ENCODE results near the gene NFATC1.

NFATC1 gene

DNA sequence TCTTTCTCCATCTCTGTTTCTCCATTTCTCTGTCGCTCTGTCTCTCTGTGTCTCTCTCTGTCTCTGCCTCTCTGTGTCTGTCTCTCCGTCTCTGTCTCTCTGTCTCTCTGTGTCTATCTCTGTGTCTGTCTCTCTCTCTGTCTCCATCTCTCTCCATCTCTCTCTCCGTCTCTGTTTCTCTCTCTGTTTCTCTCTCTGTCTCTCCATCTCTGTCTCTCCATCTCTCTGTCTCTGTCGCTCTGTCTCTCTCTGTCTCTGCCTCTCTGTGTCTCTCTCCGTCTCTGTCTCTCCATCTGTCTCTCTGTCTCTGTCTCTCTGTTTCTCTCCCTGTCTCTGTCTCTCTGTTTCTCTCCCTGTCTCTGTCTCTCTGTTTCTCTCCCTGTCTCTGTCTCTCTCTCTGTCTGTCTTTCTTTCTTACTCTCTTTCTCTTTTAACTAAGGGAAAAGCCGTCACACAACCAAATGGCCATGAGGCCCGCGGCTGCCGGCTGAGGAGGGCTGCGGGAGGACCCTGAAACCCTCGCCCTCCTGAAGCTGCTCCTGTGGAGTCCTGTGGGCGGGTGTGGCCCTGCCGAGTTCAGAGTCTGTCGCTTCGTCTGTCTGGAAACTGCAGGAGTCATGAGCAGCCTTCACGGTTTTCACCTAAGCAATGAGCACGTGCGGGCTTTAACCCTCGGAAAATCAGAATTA, 29.3 kb downstream of the NFATC1 start:
- no peak for DNase-seq

DNA sequence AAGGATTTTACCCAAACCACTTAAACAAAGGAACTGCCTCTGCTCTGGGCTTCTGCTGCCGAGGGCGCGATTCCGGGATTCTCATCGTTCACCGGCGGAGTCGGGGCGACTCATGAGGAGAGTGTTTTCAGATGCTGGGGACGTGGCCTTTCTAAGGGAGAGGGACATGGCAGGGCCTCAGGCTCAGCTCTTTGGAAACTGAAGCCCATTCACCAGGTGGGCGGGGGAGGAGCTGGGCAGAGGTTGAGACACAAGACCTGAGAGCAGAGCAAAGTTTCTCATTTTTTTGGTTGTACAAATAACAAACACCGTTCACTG, 29.8 kb downstream of the NFATC1 start:
- DNase-seq = no peak

DNA sequence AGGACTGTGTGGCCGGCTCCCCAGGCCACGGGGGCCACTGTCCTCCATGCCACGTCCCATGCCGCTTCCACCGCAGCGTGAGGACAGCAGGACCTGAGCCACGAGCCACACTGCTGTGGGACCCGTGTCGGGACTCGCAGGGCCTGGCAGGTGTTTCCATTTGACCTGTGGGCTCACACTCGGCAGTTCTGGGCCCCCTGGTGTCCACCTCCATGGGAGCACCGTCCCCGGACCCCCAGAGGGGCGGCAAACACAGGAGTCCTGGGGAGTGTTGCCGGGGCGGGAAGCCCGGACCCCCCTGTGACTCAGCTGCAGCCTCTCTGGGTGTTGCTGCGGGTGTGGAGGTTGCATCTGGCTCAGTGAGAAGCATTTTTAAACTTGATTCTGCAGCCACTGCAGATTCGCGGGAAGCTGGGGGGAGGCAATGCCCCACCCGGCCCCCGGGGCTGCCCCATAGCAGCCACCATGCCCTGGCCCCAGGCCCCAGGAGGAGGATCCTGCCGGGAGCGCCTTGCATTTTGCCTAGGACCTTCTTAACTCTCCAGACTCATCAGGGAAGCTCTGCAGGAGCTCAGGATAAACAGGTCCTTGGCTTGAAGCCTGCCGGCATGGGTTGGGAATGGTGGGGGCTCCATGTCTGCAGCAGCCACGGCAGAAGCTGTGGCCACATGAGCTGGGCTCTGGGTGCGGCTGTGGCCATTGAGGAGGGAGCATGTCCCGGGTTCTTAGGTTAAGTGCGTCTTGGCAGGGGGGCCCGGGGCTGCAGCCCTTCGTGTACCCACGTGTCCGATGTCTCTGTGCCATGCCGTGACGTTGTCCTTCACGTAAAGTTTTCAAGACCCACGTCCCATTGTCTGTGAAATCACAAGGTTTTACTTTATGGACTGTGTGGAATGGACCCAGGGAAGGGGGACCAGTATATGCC, 30.9 kb downstream of the NFATC1 start:
- DNase-seq = no peak

DNA sequence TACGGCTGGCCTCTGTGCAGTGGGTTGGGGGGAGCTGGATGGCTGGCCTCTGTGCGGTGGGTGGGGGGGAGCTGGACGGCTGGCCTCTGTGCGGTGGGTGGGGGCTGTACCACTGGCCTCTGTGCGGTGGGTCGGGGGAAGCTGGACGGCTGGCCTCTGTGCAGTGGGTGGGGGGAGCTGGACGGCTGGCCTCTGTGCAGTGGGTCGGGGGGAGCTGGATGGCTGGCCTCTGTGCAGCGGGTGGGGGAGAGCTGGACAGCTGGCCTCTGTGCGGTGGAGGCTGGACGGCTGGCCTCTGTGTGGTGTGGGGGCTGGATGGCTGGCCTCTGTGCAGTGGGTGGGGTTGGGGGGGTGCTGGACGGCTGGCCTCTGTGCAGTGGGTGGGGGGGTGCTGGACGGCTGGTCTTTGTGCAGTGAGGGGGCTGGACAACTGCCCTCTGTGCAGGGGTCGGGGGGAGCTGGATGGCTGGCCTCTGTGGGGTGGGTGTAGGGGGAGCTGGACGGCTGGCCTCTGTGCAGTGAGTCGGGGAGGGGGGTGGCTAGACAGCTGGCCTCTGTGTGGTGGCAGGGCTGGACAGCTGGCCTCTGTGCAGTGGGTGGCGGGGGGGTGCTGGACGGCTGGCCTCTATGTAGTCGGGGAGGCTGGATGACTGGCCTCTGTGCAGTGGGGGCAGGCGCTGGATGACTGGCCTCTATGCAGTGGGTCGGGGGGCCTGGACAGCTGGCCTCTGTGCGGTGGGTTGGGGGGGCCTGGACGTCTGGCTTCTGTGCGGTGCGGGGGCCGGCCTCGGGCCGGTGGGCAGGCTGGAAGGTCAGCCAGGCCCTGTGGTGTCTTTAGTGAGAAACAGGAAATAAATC, 31.9 kb downstream of the NFATC1 start:
- DNase-seq = no peak

DNA sequence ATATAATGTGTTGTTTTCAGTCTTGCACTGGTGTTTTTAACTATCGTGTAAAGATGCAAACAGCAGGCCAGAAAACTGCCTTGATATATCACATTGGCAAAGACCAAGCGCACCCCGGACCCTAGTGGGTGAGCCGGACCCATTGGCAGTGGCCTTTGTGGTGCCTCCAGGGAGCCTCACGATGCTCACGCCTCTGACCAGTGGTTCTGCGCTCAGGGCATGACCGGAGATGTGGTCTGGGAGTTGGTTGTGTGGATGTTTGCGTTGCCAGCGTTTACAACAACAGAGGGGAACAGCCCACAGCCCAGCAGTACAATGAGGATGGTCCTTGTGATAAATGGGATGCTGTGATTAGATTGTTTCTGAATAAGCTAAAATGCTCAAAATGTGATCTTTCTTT, 32.6 kb downstream of the NFATC1 start:
- DNase-seq = no peak

DNA sequence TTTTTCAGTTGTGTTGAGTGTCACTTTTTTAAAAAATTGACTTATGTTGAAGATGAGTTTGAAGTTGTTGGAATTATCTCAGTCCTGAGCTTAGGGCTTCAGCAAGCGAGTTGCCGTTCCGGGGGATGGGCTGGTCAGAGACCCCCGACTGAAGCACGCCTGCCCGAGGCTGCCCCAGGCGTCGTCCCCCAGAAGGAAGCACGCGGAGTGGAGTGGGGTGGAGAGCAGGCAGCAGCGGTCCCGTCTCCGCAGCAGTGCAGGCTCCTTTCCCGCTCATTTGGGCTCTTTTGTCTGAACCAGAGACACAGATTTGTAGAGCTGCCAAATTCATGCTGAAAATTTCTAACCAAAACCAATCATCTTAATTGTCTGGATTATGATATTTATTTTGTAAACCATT, 33.7 kb downstream of the NFATC1 start:
- no peak for DNase-seq

DNA sequence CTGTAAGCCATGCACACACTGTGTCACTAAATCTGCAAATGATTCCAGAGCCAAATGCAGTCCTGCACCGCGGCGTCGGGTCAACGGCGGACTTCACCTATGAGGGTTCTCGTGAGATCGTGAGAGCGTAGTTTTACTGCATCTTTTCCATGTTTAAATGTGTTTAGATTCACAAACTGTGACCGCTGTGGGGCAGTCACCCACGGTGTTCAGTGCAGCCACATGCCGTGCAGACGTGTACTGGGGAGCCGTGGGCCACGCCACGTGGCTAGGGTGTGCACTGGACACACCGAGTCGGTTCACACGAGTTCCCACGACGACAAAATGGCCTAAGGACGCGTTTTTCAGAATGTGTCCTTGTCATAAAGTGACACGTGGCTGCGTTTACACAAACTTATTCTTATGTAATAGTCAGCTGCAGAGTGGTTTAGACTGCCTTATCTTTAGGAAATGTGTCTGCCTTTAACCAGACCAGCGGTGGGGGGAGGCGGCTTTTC, 34.1 kb downstream of the NFATC1 start:
- DNase-seq = no peak

DNA sequence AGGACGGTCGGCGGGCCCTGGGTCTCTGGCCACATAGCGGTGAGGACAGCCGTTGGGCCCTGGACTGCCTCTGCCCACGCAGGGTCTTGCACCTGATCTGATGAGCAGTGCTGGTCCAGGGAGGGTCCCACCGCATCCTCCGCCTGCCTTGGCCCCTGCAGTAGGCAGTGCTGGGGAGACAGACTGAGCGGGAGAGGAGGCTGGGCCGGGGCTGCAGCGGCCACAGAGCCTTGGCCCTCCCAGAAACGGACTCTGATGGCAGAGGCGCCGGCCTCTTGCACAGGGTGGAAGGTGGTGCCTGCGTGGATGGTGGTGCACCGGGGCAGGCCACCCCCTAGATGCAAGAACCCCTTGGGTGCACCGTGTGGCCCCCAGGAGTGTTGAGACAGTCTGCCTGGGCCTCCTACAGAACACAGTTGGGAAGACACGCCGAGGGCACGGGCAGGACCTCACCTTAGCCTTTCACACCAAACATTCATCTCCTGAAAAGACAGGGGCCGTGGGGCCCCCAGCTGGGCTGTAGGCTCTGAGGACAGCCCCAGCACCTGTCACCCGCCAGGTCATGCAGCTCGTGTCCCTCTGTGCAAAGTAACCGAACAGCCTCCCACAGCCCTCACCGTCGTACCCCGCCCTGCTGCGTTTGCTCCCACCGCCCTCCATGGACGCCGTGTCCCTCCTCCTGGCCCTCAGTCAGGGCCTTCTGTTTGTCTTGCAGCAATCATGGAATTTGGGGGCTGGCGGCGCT, 36.8 kb downstream of the NFATC1 start:
- DNase-seq = no peak

DNA sequence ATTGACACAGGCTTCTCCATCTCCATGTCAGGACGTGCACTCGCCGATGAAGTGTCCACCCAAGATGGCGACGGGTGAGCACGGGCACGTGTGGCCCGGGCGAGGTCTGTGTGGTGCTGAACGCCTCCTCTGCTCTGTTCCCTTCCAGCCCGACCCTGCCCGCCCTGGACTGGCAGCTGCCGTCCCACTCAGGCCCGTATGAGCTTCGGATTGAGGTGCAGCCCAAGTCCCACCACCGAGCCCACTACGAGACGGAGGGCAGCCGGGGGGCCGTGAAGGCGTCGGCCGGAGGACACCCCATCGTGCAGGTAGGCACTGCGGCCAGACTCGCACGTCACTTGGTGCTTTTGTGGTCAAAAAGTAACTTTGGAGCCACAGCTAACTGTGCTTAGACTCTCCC, 37.7 kb downstream of the NFATC1 start:
- no peak for DNase-seq

DNA sequence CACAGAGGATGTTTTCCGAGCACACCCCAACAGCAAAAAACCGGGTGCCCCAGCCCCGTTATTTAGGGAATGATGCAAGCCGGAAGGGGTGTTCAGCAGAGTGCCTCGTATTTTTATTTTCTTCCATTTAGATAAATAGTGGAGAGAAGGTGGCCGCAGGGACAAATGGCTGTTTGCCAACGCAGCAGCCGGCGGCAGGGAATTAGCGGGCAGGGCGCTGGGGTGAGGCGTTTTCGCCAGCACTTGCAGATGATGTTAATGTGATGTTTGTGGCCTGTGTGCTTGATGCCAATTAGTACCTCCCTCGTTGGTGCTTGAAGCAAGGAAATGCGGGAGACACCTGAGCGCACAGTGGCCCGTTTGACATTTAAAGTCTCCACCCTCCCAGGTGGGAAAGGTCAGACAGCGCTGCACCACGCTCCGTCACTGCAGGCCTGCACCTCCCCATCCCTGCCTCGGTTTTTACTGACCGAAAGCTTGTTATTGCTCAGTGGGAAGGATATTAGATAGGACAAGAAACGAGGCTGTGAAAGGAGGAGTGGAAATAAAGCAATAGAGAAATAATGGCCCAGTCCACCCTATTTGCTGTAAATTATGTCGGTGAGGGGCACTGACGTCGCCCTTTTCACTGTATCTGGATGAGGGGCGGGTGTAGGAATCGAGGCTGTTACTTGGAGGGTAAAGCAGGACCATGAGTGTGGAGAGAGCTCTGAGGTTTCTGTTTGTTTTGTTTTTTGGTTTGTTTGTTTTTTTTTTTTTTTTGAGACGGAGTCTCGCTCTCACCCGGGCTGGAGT, 39.1 kb downstream of the NFATC1 start:
- no peak for DNase-seq

DNA sequence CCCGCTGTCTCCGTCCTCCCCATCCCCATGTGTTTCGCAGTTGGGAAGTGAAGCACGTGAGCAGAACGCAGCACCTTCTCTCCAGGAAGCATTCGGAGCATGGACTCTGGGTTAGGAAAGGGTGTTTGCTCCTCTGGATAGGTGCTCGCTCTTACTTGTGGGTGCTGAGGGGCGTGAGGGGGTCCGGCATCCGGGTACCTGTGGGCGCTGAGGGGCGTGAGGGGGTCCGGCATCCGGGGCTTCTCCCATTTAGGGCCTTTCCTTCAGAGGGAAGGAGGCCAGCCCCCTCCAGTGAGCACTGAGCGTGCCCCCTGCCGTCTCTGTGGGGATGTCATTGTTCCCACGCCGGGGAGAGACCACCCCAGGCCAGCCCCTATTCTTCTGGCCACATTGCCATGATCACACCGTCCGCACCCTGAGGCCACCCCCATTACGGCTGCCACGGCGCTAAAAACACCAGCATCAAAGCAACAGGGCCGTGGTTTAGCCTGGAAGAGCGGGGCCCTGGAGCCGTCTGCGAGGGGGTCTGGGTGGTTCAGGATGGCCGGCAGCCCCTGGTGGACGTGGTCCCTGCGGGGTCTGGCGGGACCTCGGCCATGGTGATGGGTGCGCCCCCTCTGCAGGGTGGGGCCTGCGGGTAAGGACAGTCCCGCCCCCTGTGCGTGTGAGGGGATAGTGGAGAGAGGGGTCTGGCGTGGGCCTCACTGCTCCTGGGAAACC, 41.0 kb downstream of the NFATC1 start:
- no peak for DNase-seq

DNA sequence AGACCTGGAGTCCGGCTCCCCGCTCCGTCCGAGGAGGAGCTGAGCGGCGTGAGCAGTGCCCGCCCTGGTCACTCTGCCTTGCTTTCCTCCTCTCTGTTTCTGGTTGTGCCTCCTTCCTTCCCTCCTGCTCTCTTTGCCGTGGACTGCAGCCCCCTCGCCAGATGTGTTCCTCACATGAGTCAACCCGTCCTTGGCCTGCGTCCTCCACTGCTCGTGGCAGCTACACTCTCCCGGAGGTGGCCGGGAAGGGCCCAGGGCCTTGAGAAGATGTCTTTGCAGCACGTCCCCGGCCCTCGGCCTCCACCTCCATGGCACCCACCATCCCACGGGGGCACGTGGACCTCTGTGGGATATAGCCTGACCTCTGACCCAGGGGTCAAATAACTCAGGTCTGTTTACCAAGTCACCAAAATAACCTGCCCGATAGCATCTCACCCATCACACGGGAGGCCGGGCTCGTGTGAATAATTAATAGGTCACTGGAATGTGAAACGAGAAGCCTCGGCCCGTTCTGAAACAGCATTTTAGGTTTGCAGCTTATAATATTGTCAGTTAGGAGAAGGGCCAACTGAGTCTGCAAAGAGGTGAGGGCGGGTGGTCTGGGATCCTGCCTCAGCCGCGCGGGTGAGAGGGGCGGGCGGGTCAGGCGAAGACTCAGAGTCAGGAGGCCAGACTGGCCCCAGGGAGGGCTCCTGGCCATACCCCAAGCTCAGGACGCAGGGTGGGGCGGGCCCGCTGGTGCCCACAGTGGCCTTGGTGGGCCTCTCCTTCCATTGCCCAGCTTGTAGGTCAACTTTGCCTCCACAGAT, 42.6 kb downstream of the NFATC1 start:
- DNase-seq = no peak

DNA sequence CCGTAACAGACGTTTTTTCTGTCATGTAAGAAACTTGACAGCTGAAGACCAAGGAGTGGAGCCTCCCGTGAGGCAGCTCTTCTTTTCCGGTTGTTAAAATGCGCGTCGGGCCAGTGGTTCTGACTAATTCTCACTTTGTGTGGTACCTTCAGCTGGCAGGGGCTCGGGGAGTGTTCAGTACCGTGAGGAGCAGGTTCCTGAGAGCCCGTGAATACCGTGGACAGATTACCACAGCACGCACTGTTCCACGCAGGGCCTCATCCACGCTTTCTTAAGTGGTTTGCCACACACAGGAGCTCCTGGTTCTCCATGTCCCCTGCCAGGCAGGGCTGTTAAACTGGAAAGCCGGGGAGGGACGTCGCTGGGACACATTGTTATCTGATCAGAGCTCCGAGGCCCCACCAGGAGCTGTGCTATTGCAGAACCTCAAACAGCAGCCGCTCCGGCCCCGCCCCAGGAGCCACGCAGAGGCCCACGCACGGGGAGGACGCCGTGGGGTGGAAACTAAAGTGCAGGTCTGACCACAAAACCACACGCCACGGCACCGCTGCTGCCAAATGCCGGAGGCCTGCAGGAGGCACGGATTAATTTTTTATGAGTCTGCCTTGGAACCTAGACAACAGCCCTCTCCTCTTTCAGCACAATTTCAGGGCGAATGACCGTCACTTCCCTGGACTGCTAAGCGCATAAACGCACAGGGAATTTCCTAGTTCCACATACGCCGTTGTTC, 43.3 kb downstream of the NFATC1 start:
- no peak for DNase-seq

DNA sequence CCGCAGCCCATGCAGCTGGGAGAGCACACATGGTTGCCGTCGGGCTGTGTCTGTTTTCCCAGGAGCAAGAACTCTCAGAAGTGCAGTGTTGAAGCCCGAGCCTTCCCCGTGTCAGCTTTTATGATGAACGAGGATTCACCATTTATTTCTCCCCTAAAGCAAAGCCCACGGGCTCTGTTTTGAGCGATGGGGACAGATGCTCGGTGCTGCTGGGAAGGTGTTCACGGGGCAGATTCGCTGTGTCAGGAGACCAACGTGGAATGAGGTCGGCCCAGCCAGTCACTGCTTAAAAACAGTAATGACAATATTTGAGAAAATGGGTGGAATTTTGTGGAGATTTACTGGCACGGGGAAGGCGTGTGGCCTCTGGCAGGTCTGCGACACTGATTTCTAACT, 43.9 kb downstream of the NFATC1 start:
- no peak for DNase-seq

DNA sequence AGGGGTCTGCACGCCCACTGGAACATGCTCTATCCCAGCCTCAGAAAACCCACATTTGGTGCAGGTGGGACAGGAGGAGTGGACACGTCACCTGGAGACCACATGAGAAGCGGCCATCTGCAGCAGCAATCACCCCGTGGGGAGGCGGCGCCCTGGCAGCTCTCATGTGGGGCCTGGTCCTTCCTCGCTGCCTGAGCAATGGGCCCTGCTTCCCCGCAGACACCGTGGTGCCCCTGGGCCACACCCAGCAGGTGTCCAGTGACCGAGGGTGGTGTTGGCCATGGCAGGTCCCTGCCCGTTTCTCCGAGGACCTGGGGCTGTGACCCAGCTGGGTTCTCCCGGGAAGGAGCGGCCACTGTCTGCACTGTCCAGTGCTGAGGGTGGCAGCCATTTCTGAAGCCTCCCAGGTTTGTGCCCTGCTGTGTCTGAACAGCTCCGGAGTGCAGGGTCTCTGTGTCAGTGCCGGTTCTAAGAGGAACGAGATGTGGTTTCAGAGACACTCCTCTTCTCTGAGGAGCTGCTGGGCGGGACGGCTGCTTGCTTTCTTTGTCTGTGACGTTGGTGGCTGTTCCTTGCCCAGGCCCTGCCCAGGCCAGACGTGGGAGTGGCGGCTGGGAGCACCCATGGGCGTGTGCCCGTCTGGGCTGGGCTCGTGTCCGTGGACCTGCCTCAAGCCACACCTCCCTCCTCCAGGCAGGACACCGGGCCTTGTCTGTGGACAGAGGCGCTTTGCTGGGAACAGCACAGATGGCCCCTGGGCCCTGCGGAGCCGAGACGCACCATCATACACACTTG, 44.8 kb downstream of the NFATC1 start:
- DNase-seq = no peak

DNA sequence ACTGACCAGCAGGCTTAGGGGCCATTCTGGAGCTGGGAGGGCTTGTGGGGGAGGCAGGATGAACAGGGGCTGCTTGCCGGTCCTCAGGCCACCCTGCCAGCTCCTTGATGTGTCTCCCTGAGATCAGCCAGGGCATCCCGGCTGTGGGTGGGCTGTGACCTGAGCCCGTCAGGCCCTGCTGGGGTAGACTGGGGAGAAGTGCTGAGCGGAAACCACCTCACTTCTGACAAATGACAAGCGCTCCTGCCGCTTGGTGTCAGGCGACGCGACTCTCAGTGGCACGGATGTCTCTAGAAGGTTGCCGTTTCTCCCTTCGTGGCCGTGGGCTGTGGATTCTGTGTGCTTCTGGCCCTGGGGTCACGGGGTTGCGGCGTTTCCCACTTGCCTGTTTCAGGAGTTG, 45.7 kb downstream of the NFATC1 start:
- no peak for DNase-seq

DNA sequence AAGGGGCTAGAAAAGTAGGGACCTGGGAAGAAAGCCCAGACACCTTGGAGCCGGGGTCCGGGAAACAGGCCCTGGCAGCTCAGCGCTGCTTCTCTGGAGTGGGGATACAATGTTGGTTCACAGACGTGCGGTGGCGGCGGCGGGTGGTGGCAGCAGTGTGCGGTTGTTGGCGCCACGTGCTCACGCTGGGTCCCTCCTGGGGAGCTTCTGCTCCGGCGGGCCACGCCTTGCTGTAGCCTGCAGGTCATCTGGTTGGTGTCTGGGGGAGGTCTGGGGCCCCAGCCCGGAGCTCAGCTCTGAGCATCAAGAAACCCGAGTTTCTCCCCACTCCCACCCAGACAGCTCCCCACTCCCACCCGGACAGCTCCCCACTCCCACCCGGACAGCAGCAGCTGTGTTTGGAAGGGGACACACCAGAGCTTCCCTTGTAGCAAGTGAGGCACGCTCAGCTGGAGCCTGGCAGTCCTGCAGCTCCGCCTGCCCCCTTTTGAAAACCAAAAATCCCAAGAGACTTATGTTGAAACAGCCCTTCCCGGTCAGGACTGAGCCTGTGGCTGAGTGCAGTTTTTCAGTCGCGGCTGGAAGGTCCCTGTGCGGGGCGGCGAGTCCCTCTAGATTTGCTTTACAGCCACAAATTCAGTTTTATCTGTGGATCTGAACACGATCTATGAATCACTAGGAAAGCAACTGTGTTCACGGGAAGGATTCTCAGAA, 46.9 kb downstream of the NFATC1 start:
- no peak for DNase-seq

DNA sequence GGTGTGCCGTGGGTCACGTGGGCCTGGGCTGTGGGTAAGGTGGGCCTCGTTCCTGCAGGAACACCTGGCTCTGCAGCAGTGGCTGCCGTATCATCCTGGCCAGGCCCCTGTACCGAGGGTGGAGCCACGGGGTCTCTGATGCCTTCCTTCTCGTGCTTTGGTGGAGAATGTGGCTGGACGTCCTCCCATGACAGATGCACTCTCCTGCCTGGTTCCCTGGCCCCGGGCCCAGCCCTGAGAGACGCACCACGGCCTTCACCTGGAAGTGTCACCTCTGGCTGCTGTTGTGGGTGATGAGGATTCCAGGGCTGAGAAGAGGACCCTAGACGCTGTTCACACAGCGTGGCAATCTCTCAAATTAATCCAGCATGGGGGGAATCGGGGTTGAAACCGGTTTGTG, 49.5 kb downstream of the NFATC1 start:
- DNase-seq = no peak

Measured in activated CD4-positive, CD25-positive, alpha-beta regulatory T cell (primary cell).